ENCODE data around the gene BAMBI.

Gene BAMBI

DNA sequence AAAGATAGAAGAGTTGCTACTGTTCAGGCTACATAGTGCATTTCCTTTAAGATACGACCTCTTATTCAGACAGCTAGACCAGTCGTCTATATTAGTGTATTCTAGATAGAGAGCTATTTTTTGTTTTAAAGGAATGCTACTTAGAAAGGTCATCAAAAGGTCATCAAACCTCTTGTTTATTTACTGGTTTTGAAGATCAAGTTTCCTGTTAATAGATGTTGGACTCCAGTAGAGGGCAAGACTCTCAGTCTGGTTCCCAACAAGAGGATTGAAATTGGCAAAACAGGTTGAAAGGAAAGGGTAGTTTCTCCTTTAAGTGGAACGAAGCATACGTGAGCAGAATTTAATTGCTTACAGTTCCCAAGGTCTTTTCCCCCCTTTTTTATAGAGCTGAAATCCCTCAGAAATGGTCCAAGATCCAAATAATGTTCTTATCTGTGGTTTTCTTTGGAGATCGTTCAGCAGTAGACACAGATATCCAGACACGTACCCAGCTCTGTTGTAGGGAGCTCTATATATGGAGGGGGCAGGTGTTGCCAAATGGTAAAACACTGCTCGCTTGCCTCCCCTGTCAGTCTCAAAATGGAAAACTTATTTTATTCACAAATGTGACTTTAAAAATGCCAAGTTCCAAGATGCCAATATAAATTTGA, 37.2 kb downstream of the BAMBI start:
- ATAC-seq (ENCODE audit: insufficient read depth, low read depth) (no peak), DNase-seq (no peak)
- Histone ChIP-seq H3K79me2 (ENCODE audit: insufficient read depth, low read length) (no peaks in the 10 kb centered on the region), H3K4me3 (ENCODE audit: low read depth in 1 of 2, low read length in 2 of 2) (no peak overlapping the region), H3K27ac (ENCODE audit: low read length) (no peak overlapping the region), H3K27me3 (ENCODE audit: insufficient read depth, low read length, poor library complexity) (no peaks in the 10 kb centered on the region), H3K9ac (ENCODE audit: low read depth, low read length) (no peak overlapping the region), H2AFZ (ENCODE audit: low read depth, low read length) (no peak overlapping the region), H4K20me1 (ENCODE audit: insufficient read depth, low read length) (no peaks in the 10 kb centered on the region), H3K36me3 (ENCODE audit: insufficient read depth, low read length) (no peaks in the 10 kb centered on the region), H3K9me3 (ENCODE audit: insufficient read depth, low read length, severe bottlenecking) (no peaks in the 10 kb centered on the region), H3K4me2 (ENCODE audit: insufficient read depth, low read length) (no peak overlapping the region), H3K4me1 (ENCODE audit: insufficient read depth, low read length) (no peaks in the 10 kb centered on the region)
- TF ChIP-seq EZH2 (IDR thresholded peaks at IDR 0.05; ENCODE audit: borderline replicate concordance, low read depth, low read length, severe bottlenecking): no peak
- TF ChIP-seq, protein P1, sequence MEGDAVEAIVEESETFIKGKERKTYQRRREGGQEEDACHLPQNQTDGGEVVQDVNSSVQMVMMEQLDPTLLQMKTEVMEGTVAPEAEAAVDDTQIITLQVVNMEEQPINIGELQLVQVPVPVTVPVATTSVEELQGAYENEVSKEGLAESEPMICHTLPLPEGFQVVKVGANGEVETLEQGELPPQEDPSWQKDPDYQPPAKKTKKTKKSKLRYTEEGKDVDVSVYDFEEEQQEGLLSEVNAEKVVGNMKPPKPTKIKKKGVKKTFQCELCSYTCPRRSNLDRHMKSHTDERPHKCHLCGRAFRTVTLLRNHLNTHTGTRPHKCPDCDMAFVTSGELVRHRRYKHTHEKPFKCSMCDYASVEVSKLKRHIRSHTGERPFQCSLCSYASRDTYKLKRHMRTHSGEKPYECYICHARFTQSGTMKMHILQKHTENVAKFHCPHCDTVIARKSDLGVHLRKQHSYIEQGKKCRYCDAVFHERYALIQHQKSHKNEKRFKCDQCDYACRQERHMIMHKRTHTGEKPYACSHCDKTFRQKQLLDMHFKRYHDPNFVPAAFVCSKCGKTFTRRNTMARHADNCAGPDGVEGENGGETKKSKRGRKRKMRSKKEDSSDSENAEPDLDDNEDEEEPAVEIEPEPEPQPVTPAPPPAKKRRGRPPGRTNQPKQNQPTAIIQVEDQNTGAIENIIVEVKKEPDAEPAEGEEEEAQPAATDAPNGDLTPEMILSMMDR (IDR thresholded peaks at IDR 0.05; ENCODE audit: borderline replicate concordance, extremely low read depth, low read length, poor library complexity, severe bottlenecking): no peak

DNA sequence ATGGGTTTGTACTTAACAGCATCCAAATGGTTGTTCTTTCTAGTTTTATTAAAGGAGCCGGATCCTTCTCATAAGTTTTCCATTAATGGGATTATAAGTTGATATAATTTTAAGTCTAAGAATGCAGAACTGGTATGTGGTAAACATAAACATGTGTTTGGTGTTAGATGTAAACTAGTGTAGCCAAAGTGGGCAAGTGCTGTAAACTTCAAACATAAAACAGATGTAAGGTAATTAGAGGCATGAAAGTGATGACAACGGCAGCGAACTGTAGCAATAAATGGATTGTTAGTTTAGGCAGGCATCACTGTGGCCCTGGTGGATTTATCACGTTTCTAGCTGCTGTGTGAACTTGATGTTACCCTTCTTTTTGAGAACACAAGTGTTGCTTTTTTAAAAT, 37.9 kb downstream of the BAMBI start:
- Histone ChIP-seq H4K20me1 (ENCODE audit: insufficient read depth, low read length) (no peaks in the 10 kb centered on the region), H3K79me2 (ENCODE audit: insufficient read depth, low read length) (no peaks in the 10 kb centered on the region), H3K27me3 (ENCODE audit: insufficient read depth, low read length, poor library complexity) (no peaks in the 10 kb centered on the region), H3K4me2 (ENCODE audit: insufficient read depth, low read length) (no peak overlapping the region), H3K4me1 (ENCODE audit: insufficient read depth, low read length) (no peaks in the 10 kb centered on the region), H3K9me3 (ENCODE audit: insufficient read depth, low read length, severe bottlenecking) (no peaks in the 10 kb centered on the region), H3K4me3 (ENCODE audit: low read depth in 1 of 2, low read length in 2 of 2) (no peak overlapping the region), H2AFZ (ENCODE audit: low read depth, low read length) (no peak overlapping the region), H3K36me3 (ENCODE audit: insufficient read depth, low read length) (no peaks in the 10 kb centered on the region), H3K9ac (ENCODE audit: low read depth, low read length) (no peak overlapping the region), H3K27ac (ENCODE audit: low read length) (no peak overlapping the region)
- no peak for DNase-seq
- TF ChIP-seq, protein P1 (IDR thresholded peaks at IDR 0.05; ENCODE audit: borderline replicate concordance, extremely low read depth, low read length, poor library complexity, severe bottlenecking): no peak
- TF ChIP-seq EZH2 (IDR thresholded peaks at IDR 0.05; ENCODE audit: borderline replicate concordance, low read depth, low read length, severe bottlenecking): no peak
- ATAC-seq (ENCODE audit: insufficient read depth, low read depth): no peak

DNA sequence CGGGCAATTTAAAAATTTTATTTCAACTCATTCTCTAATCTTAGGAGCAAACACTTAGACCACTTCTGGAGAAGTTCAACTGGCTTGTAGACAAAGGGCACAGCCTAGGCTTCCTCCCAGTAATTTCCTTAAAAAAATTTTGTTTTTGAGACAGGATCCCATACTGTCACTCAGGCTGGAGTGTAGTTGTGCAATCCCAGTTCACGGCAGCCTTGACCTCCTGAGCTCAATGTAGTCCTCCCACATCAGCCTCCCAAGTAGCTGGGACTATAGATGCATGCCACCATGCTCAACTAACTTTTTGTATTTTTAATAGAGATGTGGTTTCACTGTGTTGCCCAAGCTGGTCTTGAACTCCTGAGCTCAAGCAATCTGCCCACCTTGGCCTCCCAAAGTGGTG, 38.4 kb downstream of the BAMBI start:
- no peak for ATAC-seq (ENCODE audit: insufficient read depth, low read depth)
- TF ChIP-seq, protein P1 (IDR thresholded peaks at IDR 0.05; ENCODE audit: borderline replicate concordance, extremely low read depth, low read length, poor library complexity, severe bottlenecking): no peak
- TF ChIP-seq EZH2 (IDR thresholded peaks at IDR 0.05; ENCODE audit: borderline replicate concordance, low read depth, low read length, severe bottlenecking): no peak
- no peaks in the 10 kb centered on the region for H3K9me3 ChIP-seq (ENCODE audit: insufficient read depth, low read length, severe bottlenecking)

More for the DNA sequence above, 38.4 kb downstream of the BAMBI start:
- H3K4me3 ChIP-seq (ENCODE audit: low read depth in 1 of 2, low read length in 2 of 2): no peak overlapping the region
- H3K4me1 ChIP-seq (ENCODE audit: insufficient read depth, low read length): no peaks in the 10 kb centered on the region
- no peak overlapping the region for H2AFZ ChIP-seq (ENCODE audit: low read depth, low read length)
- no peak for DNase-seq
- no peaks in the 10 kb centered on the region for H3K79me2 ChIP-seq (ENCODE audit: insufficient read depth, low read length)
- H4K20me1 ChIP-seq (ENCODE audit: insufficient read depth, low read length): no peaks in the 10 kb centered on the region
- no peaks in the 10 kb centered on the region for H3K27me3 ChIP-seq (ENCODE audit: insufficient read depth, low read length, poor library complexity)
- no peaks in the 10 kb centered on the region for H3K36me3 ChIP-seq (ENCODE audit: insufficient read depth, low read length)
- no peak overlapping the region for H3K4me2 ChIP-seq (ENCODE audit: insufficient read depth, low read length)
- no peak overlapping the region for H3K27ac ChIP-seq (ENCODE audit: low read length)
- no peak overlapping the region for H3K9ac ChIP-seq (ENCODE audit: low read depth, low read length)

Data from DND-41 (cell line).